ENCODE results near the gene RNF223. TPM values are rescaled to one million over a fixed set of nuclear protein-coding genes. Genes with fewer than 3 reads are reported as not detected.

Gene RNF223
- total and polyA plus RNA-seq, 10 donors = not detected

- Histone ChIP-seq H3K4me3 (no peak overlapping the region), H3K27me3 (replicated peaks in 1 of 7) (no peaks in the 10 kb centered on the region), H3K27ac (no peak overlapping the region), H3K4me1 (no peaks in the 10 kb centered on the region), H3K36me3 (peaks cover 0 to 53% (median 3%) of the 10 kb centered on the region in 6 donors), H3K9me3 (no peaks in the 10 kb centered on the region)
- intact Hi-C loops (cut with DNase I; ENCODE audit: low total_unique reads) = no loop called here
- 85 to 94% (median 91%) methylated on average over 13 to 57 of the region's 57 CpGs for WGBS, 5 donors
- no peak for TF ChIP-seq POLR2A (IDR thresholded peaks at IDR 0.05)
- no peak for TF ChIP-seq CTCF (IDR thresholded peaks at IDR 0.05 in 8 of 11, conservative IDR thresholded peaks at IDR 0.05 in 3 of 11)
- no peak for TF ChIP-seq POLR2AphosphoS5 (IDR thresholded peaks at IDR 0.05)
- no peak for DNase-seq
Observed at GRCh38 chr1:1049318-1050165, 24.6 kb downstream of the RNF223 start.

GRCh38 chr1:1048765-1049164 lies 25.3 kb downstream of the RNF223 start:
- no peaks in the 10 kb centered on the region for H3K9me3 ChIP-seq
- H3K4me3 ChIP-seq = no peak overlapping the region
- WGBS, 5 donors = 89 to 96% (median 91%) methylated on average over 19 to 26 of the region's 28 CpGs
- intact Hi-C loops (cut with DNase I; ENCODE audit: low total_unique reads) = no loop called here
- peaks cover 0 to 55% (median 3%) of the 10 kb centered on the region in 6 donors for H3K36me3 ChIP-seq
- no peak for DNase-seq
- H3K27me3 ChIP-seq (replicated peaks in 1 of 7) = no peaks in the 10 kb centered on the region
- no peaks in the 10 kb centered on the region for H3K4me1 ChIP-seq
- no peak overlapping the region for H3K27ac ChIP-seq
- TF ChIP-seq CTCF (IDR thresholded peaks at IDR 0.05 in 8 of 11, conservative IDR thresholded peaks at IDR 0.05 in 3 of 11) (no peak), POLR2AphosphoS5 (IDR thresholded peaks at IDR 0.05) (no peak), POLR2A (IDR thresholded peaks at IDR 0.05) (no peak)

GRCh38 chr1:1047963-1048362 lies 26.1 kb downstream of the RNF223 start:
- H3K27me3 ChIP-seq (replicated peaks in 1 of 7) = no peaks in the 10 kb centered on the region
- H3K4me3 ChIP-seq = no peak overlapping the region
- no peak for DNase-seq
- 86 to 96% (median 89%) methylated on average over 9 to 25 of the region's 25 CpGs for WGBS, 5 donors
- H3K4me1 ChIP-seq = no peaks in the 10 kb centered on the region
- peaks cover 0 to under 1% (median 0%) of the 10 kb centered on the region in 8 donors for H3K9me3 ChIP-seq
- no peak overlapping the region for H3K27ac ChIP-seq
- no peak for TF ChIP-seq POLR2AphosphoS5 (IDR thresholded peaks at IDR 0.05)
- TF ChIP-seq CTCF (IDR thresholded peaks at IDR 0.05 in 8 of 11, conservative IDR thresholded peaks at IDR 0.05 in 3 of 11) = no peak
- TF ChIP-seq POLR2A (IDR thresholded peaks at IDR 0.05) = no peak
- peaks cover 0 to 58% (median 3%) of the 10 kb centered on the region in 6 donors for H3K36me3 ChIP-seq
- intact Hi-C loops (cut with DNase I; ENCODE audit: low total_unique reads) = no loop called here

- 86 to 94% (median 93%) methylated on average over 6 to 19 of the region's 19 CpGs for WGBS, 5 donors
- intact Hi-C loops (cut with DNase I; ENCODE audit: low total_unique reads) = no loop called here
- DNase-seq = no peak
- Histone ChIP-seq H3K4me3 (no peak overlapping the region), H3K9me3 (peaks cover 0 to 3% (median 0%) of the 10 kb centered on the region in 8 donors), H3K27ac (no peak overlapping the region), H3K36me3 (peaks cover 0 to 58% (median 3%) of the 10 kb centered on the region in 6 donors), H3K4me1 (no peaks in the 10 kb centered on the region), H3K27me3 (replicated peaks in 1 of 7) (no peaks in the 10 kb centered on the region)
- TF ChIP-seq POLR2A (IDR thresholded peaks at IDR 0.05) = no peak
Observed at GRCh38 chr1:1047407-1047806, 26.7 kb downstream of the RNF223 start.

All from spleen (tissue), 11 donors.